GM13976 (cell line): ENCODE data around the gene CPM.

Source experiments
- DNase-seq: peaks from one replicate; pipeline ENCODE4 v3.0.0; 2012; ENCODE audit warnings: low spot score
- CTCF ChIP-seq: IDR thresholded peaks from 2 replicates; pipeline ENCODE4 v1.5.1; 2012; ENCODE audit warnings: borderline replicate concordance, mild to moderate bottlenecking; ENCODE audit not compliant: insufficient read depth; ENCODE audit errors: extremely low read depth, missing control alignments, control extremely low read depth
- in situ Hi-C: fragments of 300-500 bp; cut with MboI; formaldehyde crosslinking; loops from one replicate; pipeline ENCODE4 v1.12.0; 2022; ENCODE audit warnings: low sequenced_read_pairs, mixed read lengths, inconsistent platforms; ENCODE audit not compliant: unreplicated experiment

Gene CPM

DNA sequence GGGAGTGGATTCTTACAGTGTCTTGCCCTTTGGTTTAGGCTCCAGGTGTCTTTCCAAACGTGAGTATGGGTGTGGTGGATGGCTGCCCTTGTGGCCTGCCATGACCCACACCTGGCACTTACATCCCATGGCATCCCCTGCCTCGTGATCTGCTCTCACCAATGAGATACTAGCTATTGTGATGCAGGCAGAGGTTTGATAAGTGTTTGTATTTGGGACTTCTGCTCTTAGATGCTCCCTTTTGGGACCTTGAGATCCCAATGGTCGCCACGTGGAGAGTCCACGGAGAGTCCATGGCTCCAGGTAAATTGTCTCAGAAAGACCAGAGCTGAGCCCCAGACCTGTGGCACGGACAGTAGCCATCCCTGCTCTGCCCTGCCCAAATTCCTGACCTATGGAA is 62.5 kb downstream of the CPM start:
- no peak for TF ChIP-seq CTCF
- DNase-seq: no peak
- in situ Hi-C loops: no loop called here

DNA sequence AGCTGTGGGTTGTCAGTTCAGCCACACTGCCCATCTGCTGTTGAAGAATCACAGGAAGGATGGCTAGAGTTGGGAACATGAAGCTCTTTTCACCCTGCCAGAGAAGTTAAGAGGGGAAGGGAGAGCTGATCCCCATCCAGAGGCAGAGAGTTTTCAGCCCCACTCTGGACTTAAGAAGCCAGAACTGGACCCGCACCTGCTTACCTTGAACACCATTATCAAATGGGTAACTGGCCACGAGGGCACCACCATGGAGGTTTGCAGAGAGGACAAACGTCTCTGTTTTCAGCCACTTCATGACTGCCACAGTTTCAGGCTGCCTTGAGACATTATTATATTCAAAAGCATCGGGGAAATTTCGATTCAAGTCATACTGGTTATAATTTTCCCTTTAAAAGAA is 63.0 kb downstream of the CPM start:
- in situ Hi-C loops: no loop called here
- TF ChIP-seq CTCF: no peak
- DNase-seq: no peak

GRCh38 chr12:68868043-68868790 is 64.8 kb downstream of the CPM start:
- no peak for TF ChIP-seq CTCF
- no peak for DNase-seq
- in situ Hi-C loops: no loop called here

DNA sequence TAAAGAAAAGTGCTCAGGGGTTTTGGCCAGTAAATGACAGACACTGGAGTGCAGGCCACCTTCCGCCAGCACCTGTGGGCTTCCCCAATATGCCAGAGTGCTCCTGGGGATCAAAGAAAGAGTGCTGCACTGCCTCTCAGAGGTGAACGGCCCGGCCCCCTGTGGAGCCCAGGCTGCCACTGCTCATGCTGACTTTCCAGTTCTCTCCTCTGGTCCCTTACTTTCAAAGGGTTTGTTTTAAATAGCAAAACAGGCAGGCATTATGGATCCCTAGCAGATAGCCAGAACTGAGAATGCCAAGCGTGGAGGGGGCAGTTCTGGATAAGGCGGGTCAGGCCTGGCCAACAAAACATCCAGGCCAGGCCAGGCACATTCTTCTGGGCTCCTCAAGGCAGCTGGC is 65.4 kb downstream of the CPM start:
- in situ Hi-C loops: no loop called here
- DNase-seq: no peak
- no peak for TF ChIP-seq CTCF

DNA sequence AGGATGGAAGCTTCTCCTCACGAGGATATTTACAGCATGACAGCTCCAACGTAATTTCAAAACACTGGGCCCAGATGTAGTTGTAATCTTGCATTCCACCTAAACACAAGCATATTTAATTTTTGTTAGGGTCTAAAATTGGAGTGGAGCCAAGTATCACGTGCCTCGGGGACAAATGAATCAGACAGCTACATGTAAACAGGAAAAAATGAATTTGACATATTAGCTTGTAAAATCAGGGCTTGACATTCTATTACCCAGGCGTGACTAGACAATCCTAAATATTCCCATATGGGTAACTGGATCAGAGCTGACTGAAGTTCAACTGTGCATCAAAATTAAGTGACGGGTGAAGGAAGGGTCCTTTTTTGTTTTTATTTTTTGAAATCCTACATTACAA is 66.0 kb downstream of the CPM start:
- in situ Hi-C loops: no loop called here
- no peak for TF ChIP-seq CTCF
- no peak for DNase-seq

- no peak for DNase-seq
- no peak for TF ChIP-seq CTCF
- in situ Hi-C loops: no loop called here
Measured at GRCh38 chr12:68865399-68866164, 67.4 kb downstream of the CPM start.
